HepG2 (cell line): ENCODE results near the gene ZNF213. TPM values are rescaled to one million over a fixed set of nuclear protein-coding genes. Genes with fewer than 3 reads are reported as not detected.
A peak's percentile ranks its signal among the peaks of the same experiment; 100 is the strongest.

Source experiments
- EZH2 ChIP-seq: conservative IDR thresholded peaks from 2 replicates; pipeline ENCODE4 v1.6.1; 2012; ENCODE audit warnings: mild to moderate bottlenecking, low read depth, low read length, moderate library complexity
- FOXP1 ChIP-seq, 2 experiments: fragments of 450-650 bp in 1 of 2; IDR thresholded peaks; 2 replicates each; pipeline ENCODE4 v1.6.1; 2017 to 2018; ENCODE audit warnings: antibody characterized with exemption in 1 of 2
- HDAC1 ChIP-seq: sonication (generic); formaldehyde crosslinking; IDR thresholded peaks from 2 replicates; pipeline ENCODE4 v1.5.1; 2020; ENCODE audit warnings: mild to moderate bottlenecking, missing genetic modification reagents
- HNF4G ChIP-seq, 2 experiments: sonication (generic) in 1 of 2; formaldehyde crosslinking in 1 of 2; IDR thresholded peaks; 2 replicates each; pipeline versions ENCODE4 v1.4.0 to v1.6.1; 2011 to 2020; ENCODE audit warnings: borderline replicate concordance in 2 of 2, low read depth in 2 of 2, mild to moderate bottlenecking in 2 of 2, low read length in 1 of 2, missing genetic modification reagents in 1 of 2, moderate library complexity in 1 of 2
- HNRNPH1 ChIP-seq: fragments of 200-400 bp; formaldehyde crosslinking; optimal IDR thresholded peaks from 2 replicates; pipeline ENCODE3; 2017; ENCODE audit warnings: mild to moderate bottlenecking, low read depth, low read length
- HOXA3 ChIP-seq: sonication (generic); formaldehyde crosslinking; IDR thresholded peaks from 2 replicates; pipeline ENCODE4 v1.5.0; 2020; ENCODE audit warnings: missing genetic modification reagents
- IRF9 ChIP-seq: sonication (generic); formaldehyde crosslinking; IDR thresholded peaks from 2 replicates; pipeline ENCODE4 v1.8.0; 2022; ENCODE audit warnings: missing genetic modification reagents, mild to moderate bottlenecking, borderline replicate concordance
- MEIS1 ChIP-seq: sonication (generic); formaldehyde crosslinking; IDR thresholded peaks from 2 replicates; pipeline ENCODE4 v1.9.0; 2021; ENCODE audit warnings: mild to moderate bottlenecking, missing genetic modification reagents, moderate library complexity, borderline replicate concordance
- MTA1 ChIP-seq: sonication (generic); formaldehyde crosslinking; IDR thresholded peaks from 2 replicates; pipeline ENCODE4 v1.4.0; 2020; ENCODE audit warnings: missing genetic modification reagents, mild to moderate bottlenecking, borderline replicate concordance
- SIN3A ChIP-seq: IDR thresholded peaks from 2 replicates; pipeline ENCODE4 v1.6.1; 2011; ENCODE audit warnings: low read depth, mild to moderate bottlenecking, control low read depth, low read length, borderline replicate concordance
- STAT5B ChIP-seq: sonication (generic); formaldehyde crosslinking; IDR thresholded peaks from 2 replicates; pipeline ENCODE4 v1.4.0; 2020; ENCODE audit warnings: missing genetic modification reagents
- TEAD3 ChIP-seq: optimal IDR thresholded peaks from 2 replicates; pipeline ENCODE3; 2016; ENCODE audit warnings: borderline replicate concordance
- TFAP4 ChIP-seq: sonication (generic); IDR thresholded peaks from 2 replicates; pipeline ENCODE4 v1.6.1; 2016; ENCODE audit warnings: low read depth, borderline replicate concordance
- ZNF318 ChIP-seq: sonication (generic); formaldehyde crosslinking; IDR thresholded peaks from 2 replicates; pipeline ENCODE4 v1.4.0; 2020; ENCODE audit warnings: mild to moderate bottlenecking, missing genetic modification reagents
- ZNF616 ChIP-seq: sonication (generic); formaldehyde crosslinking; IDR thresholded peaks from 2 replicates; pipeline ENCODE4 v1.5.0; 2020; ENCODE audit warnings: low read depth, mild to moderate bottlenecking, missing genetic modification reagents
- ZNF850 ChIP-seq: sonication (generic); formaldehyde crosslinking; conservative IDR thresholded peaks from 2 replicates; pipeline ENCODE4 v1.9.0; 2021; ENCODE audit warnings: mild to moderate bottlenecking, missing genetic modification reagents
- ZNF878 ChIP-seq: sonication (generic); formaldehyde crosslinking; IDR thresholded peaks from 2 replicates; pipeline ENCODE4 v1.8.1; 2023; ENCODE audit warnings: mild to moderate bottlenecking, missing genetic modification reagents, moderate library complexity
- ZNF891 ChIP-seq: sonication (generic); formaldehyde crosslinking; IDR thresholded peaks from 2 replicates; pipeline ENCODE4 v1.5.0; 2020; ENCODE audit warnings: mild to moderate bottlenecking, missing genetic modification reagents
- polyA plus RNA-seq, 8 experiments: library from polyadenylated mRNA; depleted of rRNA in 3 of 8; stranded (reverse) in 7 of 8; unstranded in 1 of 8; fragments of >200 nt; fragmentation: Illumina TruSeq in 4 of 8; extraction: Trizol in 4 of 8; gene quantifications; 2 replicates each; pipeline versions ENCODE4 v1.2.1 to v1.2.3, GENCODE V29; 2011 to 2016; ENCODE audit warnings: low read depth in 4 of 8, missing spikeins in 1 of 8, mixed read lengths in 1 of 8; ENCODE audit not compliant: insufficient read depth in 1 of 8
- total RNA-seq, 5 experiments: library from RNA; depleted of rRNA; stranded (reverse); fragments of >200 nt; fragmentation: Illumina TruSeq; extraction: Trizol; gene quantifications; 2 replicates each; pipeline ENCODE4 v1.2.3, GENCODE V29; 2016; ENCODE audit warnings: low read depth in 1 of 5

Gene ZNF213
- total and polyA plus RNA-seq, 2 of the 13 experiments (the other 11 are each of a cell fraction or from before 2014, with no cell fraction given), result 0.59 to 0.97 TPM

- TF ChIP-seq TFAP4, result 0 out of 2 replicates have a peak, but pooled peaks have one; percentile 31
- TF ChIP-seq HOXA3 (CRISPR knock-in tag), result peak; percentile 56
- no peak for TF ChIP-seq MTA1 (CRISPR knock-in tag)
- no peak for TF ChIP-seq ZNF616 (CRISPR knock-in tag)
- TF ChIP-seq EZH2, result no peak
- peak; percentile 38; the same call in 1 of the 2 replicates for TF ChIP-seq ZNF891 (CRISPR knock-in tag)
- no peak for TF ChIP-seq ZNF850 (CRISPR knock-in tag)
- TF ChIP-seq ZNF878 (CRISPR knock-in tag), result no peak
- TF ChIP-seq HNF4G (IDR thresholded peaks at IDR 0.05; ENCODE audit: borderline replicate concordance, low read depth, low read length), result no peak
- no peak for TF ChIP-seq HNF4G (CRISPR knock-in tag; IDR thresholded peaks at IDR 0.05; ENCODE audit: borderline replicate concordance, low read depth)
- no peak for TF ChIP-seq HNRNPH1
- peak; percentile 68; the same call in 1 of the 2 replicates for TF ChIP-seq HDAC1 (CRISPR knock-in tag)
- TF ChIP-seq SIN3A, result no peak
- TF ChIP-seq MEIS1, result no peak
- no peak for TF ChIP-seq TEAD3 (CRISPR knock-in tag)
- TF ChIP-seq ZNF318 (CRISPR knock-in tag), result no peak
- TF ChIP-seq FOXP1 (IDR thresholded peaks at IDR 0.05), result no peak
- no peak for TF ChIP-seq FOXP1 (CRISPR knock-in tag; IDR thresholded peaks at IDR 0.05)
- TF ChIP-seq STAT5B (CRISPR knock-in tag), result no peak
- TF ChIP-seq IRF9 (CRISPR knock-in tag), result peak; percentile 56; the same call in 1 of the 2 replicates
These were observed 37.2 kb downstream of the ZNF213 start (continued) for GRCh38 chr16:3171855-3172593.
